AG09309 (cell line): ENCODE data around the gene APBB2.

Experiments
- DNase-seq: peaks from one replicate; pipeline ENCODE4 v3.0.0-alpha.2; 2010; ENCODE audit warnings: low read depth
- H3K4me3 ChIP-seq: 2 replicates; pipeline ENCODE4 v1.5.1; 2011; ENCODE audit warnings: mild to moderate bottlenecking, low read depth, low read length, moderate library complexity; ENCODE audit not compliant: control insufficient read depth
- CTCF ChIP-seq: IDR thresholded peaks from 2 replicates; pipeline ENCODE4 v1.5.1; 2011; ENCODE audit warnings: mild to moderate bottlenecking, low read depth, low read length, inconsistent platforms; ENCODE audit not compliant: insufficient read depth, control insufficient read depth; ENCODE audit errors: missing control alignments

Gene APBB2

GRCh38 chr4:40812856-40813255, 401.5 kb downstream of the APBB2 start:
- TF ChIP-seq CTCF: no peak
- no peak for DNase-seq
- H3K4me3 ChIP-seq: no peak overlapping the region

- no peak for TF ChIP-seq CTCF
- peak; percentile 3 for DNase-seq
- H3K4me3 ChIP-seq: no peak overlapping the region
Observed at GRCh38 chr4:40812386-40812785, 402.0 kb downstream of the APBB2 start.

- TF ChIP-seq CTCF: no peak
- no peak overlapping the region for H3K4me3 ChIP-seq
- peak; percentile 56 for DNase-seq
Observed at GRCh38 chr4:40811956-40812355, 402.4 kb downstream of the APBB2 start.

GRCh38 chr4:40808926-40809457, 405.4 kb downstream of the APBB2 start:
- TF ChIP-seq CTCF: no peak
- no peak overlapping the region for H3K4me3 ChIP-seq
- DNase-seq: no peak

GRCh38 chr4:40804598-40804997, 409.7 kb downstream of the APBB2 start:
- no peak for TF ChIP-seq CTCF

GRCh38 chr4:40800064-40800463, 414.3 kb downstream of the APBB2 start:
- DNase-seq: no peak
- TF ChIP-seq CTCF: no peak
- H3K4me3 ChIP-seq: no peak overlapping the region

More at GRCh38 chr4:40804598-40804997, 409.7 kb downstream of the APBB2 start:
- H3K4me3 ChIP-seq: no peak overlapping the region
- no peak for DNase-seq

GRCh38 chr4:40789771-40790170, 424.6 kb downstream of the APBB2 start:
- no peak overlapping the region for H3K4me3 ChIP-seq
- TF ChIP-seq CTCF: no peak
- no peak for DNase-seq
